Prostate gland (tissue), 2 donors: ENCODE results near the gene DZIP1.

Experiments used
- CTCF ChIP-seq, 4 experiments: fragments of 200-600 bp in 2 of 4; fragments of 450-650 bp in 2 of 4; sonication (generic) in 2 of 4; IDR thresholded peaks; 1 replicate in 3 of 4; 2 replicates in 1 of 4; pipeline ENCODE4 v1.5.1; 2016 to 2019; ENCODE audit warnings: antibody characterized with exemption in 4 of 4, mild to moderate bottlenecking in 2 of 4, moderate library complexity in 2 of 4
- POLR2A ChIP-seq: fragments of 450-650 bp; IDR thresholded peaks from one replicate; pipeline ENCODE4 v1.6.1; 2016; ENCODE audit warnings: antibody characterized with exemption, mild to moderate bottlenecking
- POLR2AphosphoS5 ChIP-seq: sonication (generic); formaldehyde crosslinking; IDR thresholded peaks from one replicate; pipeline ENCODE4 v1.6.1; 2017; ENCODE audit warnings: antibody characterized with exemption

- TF ChIP-seq CTCF (IDR thresholded peaks at IDR 0.05) = no peak
- TF ChIP-seq POLR2AphosphoS5 = no peak
- no peak for TF ChIP-seq POLR2A
Measured at GRCh38 chr13:95605448-95606125, 38.9 kb downstream of the DZIP1 start.
